CD1c-positive myeloid dendritic cell (primary cell): ENCODE measurements around the gene CAMK2D.

Source experiments
- DNase-seq: peaks from one replicate; pipeline ENCODE4 v3.0.0-alpha.2; 2016; ENCODE audit errors: extremely low spot score

Gene CAMK2D

GRCh38 chr4:113604955-113605354 lies 156.6 kb downstream of the CAMK2D start:
- no peak for DNase-seq

DNA sequence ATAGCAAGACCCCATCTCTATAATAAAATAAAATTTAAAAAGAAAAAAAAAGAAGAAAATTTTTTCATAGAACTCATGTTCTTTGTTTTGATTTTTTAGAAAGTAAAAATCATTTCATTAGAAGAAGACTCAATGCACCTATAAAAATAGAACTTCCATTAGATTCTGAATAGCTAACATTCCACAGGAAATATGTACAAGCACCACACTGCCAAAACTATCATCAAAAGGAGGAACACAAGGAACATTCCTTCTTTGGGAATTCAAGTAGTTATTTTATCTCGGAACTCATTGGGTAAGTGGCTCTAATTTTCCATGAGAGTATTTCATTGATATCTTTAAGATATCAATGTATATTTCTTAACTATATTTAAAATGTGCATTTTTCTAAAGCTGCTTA lies 157.6 kb downstream of the CAMK2D start:
- DNase-seq: no peak

DNA sequence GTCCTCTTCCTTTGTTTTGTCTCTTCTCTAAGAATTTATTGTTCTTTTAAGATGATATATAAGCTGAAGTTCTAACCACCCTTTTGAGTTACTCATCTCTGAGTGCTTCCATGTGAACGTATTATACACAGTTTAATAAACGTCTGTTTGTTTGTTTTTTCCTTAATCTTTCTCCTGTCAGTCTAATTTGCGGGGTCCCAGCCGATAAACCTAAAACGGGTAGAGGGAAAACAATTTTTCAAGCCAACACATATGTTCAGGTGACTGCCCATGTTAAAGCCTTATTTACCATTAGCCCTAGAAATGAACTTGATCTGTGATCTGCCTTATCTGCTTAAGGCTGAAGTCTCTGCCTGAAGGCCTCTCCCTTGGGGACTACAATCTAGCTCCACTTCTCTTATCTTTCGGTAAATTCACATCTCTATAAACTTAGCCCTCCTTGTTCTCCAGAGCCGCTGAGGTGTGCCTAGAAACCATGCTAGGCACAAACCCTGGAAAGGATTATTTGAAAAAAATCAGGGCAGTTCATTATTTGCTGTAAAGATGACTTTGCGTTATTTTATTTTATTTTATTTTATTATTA lies 158.8 kb downstream of the CAMK2D start:
- no peak for DNase-seq

- DNase-seq: no peak
Observed at GRCh38 chr4:113601636-113602035, 159.9 kb downstream of the CAMK2D start.

DNA sequence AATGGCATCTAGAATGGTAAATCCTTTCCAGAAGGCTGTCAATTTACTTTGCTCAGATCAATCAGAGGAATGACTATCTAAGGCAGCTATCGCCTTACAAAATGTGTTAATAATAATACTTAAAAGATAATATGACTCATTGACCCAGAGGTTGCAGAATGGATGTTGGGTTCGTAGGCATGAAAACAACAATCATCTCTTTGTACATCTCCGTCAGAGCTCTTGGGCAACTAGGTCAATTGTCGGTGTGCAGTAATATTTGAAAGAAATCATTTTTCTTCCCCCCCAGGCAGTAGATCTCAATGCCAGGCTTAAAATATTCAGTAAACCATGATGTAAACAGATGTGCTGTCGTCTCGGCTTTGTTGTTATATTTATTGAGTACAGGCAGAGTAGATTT lies 165.1 kb downstream of the CAMK2D start:
- no peak for DNase-seq

DNA sequence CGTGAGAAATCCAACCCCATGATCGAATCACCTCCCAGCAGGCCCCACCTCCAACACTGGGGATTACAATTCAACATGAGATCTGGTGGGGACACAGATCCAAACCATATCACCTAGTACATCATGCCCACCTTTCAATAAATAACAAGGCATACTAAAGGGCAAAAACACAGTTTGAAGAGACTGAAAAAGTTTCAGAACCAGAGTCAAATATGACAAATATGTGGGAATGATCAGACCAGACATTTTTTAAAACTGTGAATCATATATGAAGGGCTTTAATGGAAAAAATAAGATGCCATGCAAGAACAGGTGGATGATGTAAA lies 167.3 kb downstream of the CAMK2D start:
- DNase-seq: no peak

DNA sequence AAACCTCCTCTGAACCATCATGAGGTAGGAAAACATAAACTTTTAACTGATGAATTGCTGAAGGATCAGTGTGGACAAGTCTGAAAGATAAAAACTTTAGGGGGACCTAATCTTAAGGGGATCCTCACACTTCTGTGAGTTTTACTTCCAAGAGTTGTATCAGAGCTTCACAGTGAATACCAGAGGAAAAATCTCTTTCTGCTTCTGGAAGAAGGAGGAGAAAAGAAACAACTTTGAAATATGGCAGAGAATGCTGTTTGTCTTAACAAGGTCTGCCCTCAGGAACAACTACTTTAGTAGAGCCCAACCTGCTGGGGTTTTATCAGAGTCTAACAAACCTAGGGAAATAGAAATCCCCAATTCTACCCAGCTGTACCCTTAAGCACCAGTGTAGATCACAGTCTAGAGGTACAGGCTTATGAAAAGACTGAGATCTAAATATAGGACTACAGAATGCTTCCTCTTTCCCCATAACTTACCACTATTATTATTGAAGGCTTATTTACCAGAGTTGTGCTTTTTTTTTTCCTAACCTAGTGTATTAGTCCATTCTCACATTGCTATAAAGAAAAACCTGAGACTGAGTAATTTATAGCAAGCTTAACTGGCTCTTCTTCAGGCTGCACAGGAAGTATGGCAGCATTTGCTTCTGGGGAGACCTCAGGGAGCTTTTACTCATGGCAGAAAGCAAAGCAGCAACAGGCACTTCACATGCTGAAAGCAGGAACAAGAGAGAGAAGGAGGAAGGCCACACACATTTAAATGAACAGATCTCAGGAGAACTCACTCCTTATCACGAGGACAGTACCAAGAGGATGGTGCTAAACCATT lies 167.9 kb downstream of the CAMK2D start:
- DNase-seq: no peak

DNA sequence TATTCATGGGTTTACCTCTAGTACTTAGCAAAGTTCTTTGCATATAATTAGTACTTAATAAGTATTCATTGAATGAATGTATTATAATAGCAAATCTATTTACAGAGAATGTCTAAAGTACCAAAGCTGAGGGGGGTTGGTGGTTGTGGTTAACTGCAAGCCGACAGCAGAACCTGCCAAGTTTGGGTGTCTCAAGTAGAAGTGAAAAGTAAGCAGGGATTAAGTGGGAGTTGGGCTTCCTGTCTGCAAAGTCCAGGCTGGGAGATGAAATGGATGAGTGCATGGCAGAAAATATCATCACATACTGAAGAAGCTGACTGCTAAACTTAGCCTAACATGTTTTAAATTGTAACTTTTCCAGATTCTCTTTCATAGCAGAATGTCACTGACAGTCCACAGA lies 169.6 kb downstream of the CAMK2D start:
- DNase-seq: no peak

DNA sequence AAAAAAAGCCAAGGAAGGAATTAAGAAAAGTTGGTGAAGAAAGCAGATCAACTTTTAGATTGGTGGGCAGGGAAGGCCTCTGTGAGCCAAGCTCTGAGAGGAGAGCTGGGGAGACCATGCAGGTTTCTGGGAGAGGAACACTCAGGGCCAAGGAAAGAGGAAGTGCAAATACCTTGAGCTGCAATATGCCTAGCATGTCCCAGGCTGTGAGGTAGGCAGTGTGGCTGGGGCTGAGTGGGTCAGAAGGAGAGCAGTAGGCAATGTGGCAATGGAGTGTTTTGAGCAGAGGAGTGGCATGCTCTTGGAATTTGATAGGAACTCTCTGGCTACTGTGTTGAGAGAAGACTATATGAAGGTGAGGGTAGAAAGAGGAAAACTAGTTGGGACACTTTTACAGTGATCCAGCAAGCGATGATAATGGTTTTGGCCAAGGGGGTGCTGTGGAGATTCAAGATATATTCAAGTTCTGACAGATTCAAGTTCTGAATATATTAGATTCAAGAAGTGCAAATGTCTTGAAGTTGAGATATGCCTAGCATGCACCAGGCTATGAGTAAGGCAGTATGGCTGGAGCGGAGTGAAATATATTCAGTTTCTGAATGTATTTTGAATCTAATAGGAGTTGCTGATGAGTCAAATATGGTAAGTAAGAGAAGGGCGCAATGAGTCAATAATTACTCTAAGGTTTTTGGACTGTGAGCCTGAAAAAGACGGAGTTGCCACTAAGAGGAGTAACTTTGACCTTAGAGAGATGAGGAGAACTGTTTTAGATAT lies 172.5 kb downstream of the CAMK2D start:
- DNase-seq: no peak

DNA sequence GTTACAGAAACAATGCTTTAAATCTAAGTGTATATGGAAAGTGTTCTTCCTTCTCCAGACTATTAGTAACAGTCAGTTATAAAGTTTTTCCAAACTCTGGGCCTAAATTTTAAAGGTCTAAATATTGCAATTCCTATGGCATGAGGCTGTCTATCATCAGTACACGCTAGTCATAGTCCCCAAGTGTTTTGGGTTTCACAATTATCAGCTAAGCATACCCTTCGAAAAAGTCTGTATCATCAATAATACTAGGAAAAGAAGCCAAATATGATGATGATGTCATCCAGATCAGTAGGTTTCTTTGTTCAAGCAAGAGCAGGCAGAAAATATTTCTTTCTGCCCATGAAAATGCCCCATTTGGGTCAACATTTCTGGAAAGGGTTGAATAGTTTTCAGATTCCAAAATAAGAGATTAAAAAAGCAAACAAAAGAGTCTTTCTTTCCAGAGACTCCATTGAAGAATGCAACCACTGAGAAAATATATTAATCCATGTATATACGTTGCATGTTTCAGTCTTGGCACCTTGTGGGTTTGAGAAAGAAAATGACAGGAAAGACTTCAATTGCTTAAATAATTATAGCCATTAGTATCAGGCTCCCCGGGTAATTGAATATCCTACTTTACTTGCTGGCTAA lies 173.8 kb downstream of the CAMK2D start:
- DNase-seq: no peak

DNA sequence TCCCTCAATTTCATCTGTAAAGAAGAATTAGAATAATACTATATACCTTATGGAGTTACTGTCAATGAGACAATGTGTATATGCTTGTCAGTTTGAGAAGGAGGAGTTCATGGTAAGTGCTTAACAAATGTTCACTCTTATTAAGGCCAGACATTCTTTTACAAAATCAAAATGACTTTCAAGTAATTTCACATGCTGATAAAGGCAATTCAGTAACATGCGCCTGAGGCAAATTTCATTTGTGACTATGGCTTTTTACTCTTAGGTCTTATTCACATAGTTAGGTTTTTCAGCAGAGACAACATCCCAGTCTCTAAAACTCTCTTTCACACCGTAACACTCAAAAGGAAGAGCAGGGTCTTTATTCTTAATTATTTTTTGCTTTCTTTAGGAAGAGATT lies 174.4 kb downstream of the CAMK2D start:
- DNase-seq: no peak

- peak; percentile 28 for DNase-seq
Observed at GRCh38 chr4:113586072-113586471, 175.5 kb downstream of the CAMK2D start.

DNA sequence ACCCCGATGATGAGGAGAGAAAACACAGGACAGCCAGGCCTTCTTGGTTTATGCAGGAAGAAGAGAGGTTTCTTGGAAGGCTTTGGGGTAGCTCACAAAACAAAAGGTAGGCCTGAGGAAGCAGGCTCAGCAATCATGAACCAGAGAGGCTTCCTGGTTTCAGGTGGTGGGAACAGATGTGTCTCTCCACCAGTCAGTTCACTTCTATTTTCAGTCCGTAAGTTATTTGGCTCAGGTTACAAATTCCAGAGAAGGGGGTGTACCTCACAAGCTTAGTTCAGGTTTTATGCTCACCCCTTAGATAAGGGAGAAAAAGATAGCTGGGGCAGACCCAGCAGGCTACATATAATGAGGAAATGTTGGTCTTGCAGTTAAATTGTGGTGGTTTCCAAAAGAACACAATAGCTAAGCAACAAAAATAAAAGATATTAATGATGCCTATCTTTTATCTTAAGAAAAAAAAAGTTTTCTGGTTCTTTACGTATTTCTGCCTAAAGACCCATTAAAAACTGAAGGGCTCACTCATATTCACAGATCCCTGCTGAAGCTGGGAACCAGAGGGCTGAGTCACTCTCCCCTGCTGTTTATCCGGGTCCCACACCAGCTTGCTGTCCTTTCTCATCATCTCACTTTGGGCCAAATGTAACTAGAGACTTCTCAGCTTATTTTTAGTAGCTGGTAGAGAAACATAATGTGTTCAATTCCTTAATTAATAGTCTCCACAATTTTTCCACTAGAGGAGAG lies 177.0 kb downstream of the CAMK2D start:
- no peak for DNase-seq

- no peak for DNase-seq
Observed at GRCh38 chr4:113582737-113583136, 178.8 kb downstream of the CAMK2D start.

DNA sequence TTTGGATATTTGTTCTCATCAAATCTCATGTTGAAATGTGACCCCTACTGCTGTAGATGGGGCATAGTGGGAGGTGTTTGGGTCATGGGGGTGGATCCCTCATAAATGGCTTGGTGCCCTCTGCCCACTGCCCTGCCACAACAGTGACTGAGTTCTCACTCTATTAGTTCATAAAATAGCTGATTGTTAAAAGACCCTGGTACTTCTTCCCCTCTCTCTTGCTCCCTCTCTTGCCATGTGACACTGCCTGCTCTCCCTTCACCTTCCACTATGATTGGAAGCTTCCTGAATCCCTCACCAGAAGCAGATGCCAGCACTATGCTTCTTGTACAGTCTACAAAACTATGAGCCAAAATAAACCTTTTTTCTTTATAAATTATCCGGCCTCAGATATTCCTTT lies 182.2 kb downstream of the CAMK2D start:
- DNase-seq: no peak

GRCh38 chr4:113576947-113577678 lies 184.4 kb downstream of the CAMK2D start:
- DNase-seq: no peak

DNA sequence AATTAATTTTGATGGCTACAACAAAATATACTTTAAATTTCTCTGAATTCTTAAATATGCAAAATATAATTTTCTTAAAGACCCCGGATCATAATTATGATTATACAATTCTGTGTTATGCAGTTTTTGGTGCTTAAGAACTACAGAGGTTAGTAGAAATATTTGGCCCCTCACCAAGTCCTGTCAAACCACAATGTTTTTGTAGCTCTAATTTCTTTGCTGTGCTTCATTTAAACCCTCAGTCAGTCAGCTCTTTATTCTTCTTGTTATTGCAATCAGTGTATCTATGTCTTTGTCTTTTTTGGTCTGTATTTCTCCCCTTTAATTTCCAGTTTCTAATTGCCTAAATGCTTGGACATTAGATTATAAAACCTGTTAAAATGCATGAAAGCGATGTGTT lies 186.1 kb downstream of the CAMK2D start:
- DNase-seq: no peak

GRCh38 chr4:113574636-113575103 lies 186.9 kb downstream of the CAMK2D start:
- no peak for DNase-seq

DNA sequence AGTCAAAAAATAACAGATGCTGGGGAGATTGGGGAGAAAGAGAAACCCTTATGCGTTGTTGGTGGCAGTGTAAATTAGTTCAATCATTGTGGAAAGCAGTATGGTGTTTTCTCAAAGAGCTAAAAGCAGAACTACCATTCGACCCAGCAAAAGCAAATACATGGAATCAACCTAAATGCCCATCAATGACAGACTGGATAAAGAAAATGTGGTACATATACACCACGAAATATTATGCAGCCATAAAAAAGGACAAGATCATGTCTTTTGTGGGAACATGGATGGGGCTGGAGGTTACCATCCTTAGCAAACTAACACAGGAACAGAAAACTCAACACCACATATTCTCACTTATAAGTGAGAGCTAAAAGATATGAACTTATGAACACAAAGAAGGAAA lies 188.9 kb downstream of the CAMK2D start:
- DNase-seq: no peak

GRCh38 chr4:113566015-113566795 lies 195.3 kb downstream of the CAMK2D start:
- no peak for DNase-seq
